H1 (cell line): ENCODE data around the gene QRSL1. TPM values are rescaled to one million over a fixed set of nuclear protein-coding genes. Genes with fewer than 3 reads are reported as not detected.
A peak's percentile ranks its signal among the peaks of the same experiment; 100 is the strongest.

Experiments
- CTCF ChIA-PET: fragments of 300-600 bp; sonication (Branson Sonifier 250); formaldehyde crosslinking; loops from one replicate; lab custom pipeline; 2021; ENCODE audit not compliant: partially characterized antibody; lab: Charles Lee
- POLR2A ChIA-PET: fragments of 300-600 bp; sonication (Branson Sonifier 250); formaldehyde crosslinking; loops from one replicate; lab custom pipeline; 2021; ENCODE audit warnings: inconsistent platforms; ENCODE audit not compliant: partially characterized antibody; lab: Charles Lee
- DNase-seq, 2 experiments: peaks; one replicate each; pipeline versions ENCODE4 v3.0.0 to v3.0.0-alpha.2; 2010 to 2022; ENCODE audit warnings: low spot score in 2 of 2, low read depth in 1 of 2, mixed read lengths in 1 of 2
- FAIRE-seq: peaks from 2 replicates; lab custom pipeline; 2011; peaks lifted over from hg19 to GRCh38; lab: Jason Lieb, UNC
- H2AFZ ChIP-seq: 2 replicates; pipeline ENCODE4 v1.8.1; 2012; ENCODE audit warnings: low read length, inconsistent platforms
- H2AK5ac ChIP-seq: 2 replicates; pipeline ENCODE4 v1.6.1; 2013; ENCODE audit warnings: low read depth, low read length
- H2BK120ac ChIP-seq: replicated peaks from 2 replicates; pipeline ENCODE3; 2013; ENCODE audit warnings: low read depth, low read length, inconsistent platforms
- H2BK12ac ChIP-seq: 2 replicates; pipeline ENCODE4 v1.6.1; 2013; ENCODE audit warnings: low read depth, low read length
- H2BK15ac ChIP-seq: 2 replicates; pipeline ENCODE4 v1.6.1; 2013; ENCODE audit warnings: low read length
- H2BK20ac ChIP-seq: 2 replicates; pipeline ENCODE4 v1.6.1; 2013; ENCODE audit warnings: low read length
- H2BK5ac ChIP-seq: 2 replicates; pipeline ENCODE4 v1.6.1; 2013; ENCODE audit warnings: low read depth, low read length
- H3K14ac ChIP-seq: 2 replicates; pipeline ENCODE4 v1.6.1; 2013; ENCODE audit warnings: inconsistent platforms; ENCODE audit not compliant: insufficient read length
- H3K18ac ChIP-seq: 2 replicates; pipeline ENCODE4 v1.6.1; 2013; ENCODE audit warnings: low read length; ENCODE audit errors: extremely low read depth
- H3K23ac ChIP-seq: 2 replicates; pipeline ENCODE4 v1.6.1; 2013; ENCODE audit warnings: inconsistent platforms; ENCODE audit not compliant: insufficient read length
- H3K23me2 ChIP-seq: 2 replicates; pipeline ENCODE4 v1.6.1; 2013; ENCODE audit warnings: low read depth, low read length
- H3K27ac ChIP-seq: 2 replicates; pipeline ENCODE4 v1.6.1; 2011; ENCODE audit warnings: low read depth, low read length, inconsistent platforms
- H3K27me3 ChIP-seq, 4 experiments: replicated peaks in 1 of 4; 1 replicate in 1 of 4; 2 replicates in 3 of 4; pipeline versions ENCODE4 v1.6.1 to v1.8.1; 2011 to 2013; ENCODE audit warnings: low read length in 3 of 4, mild to moderate bottlenecking in 3 of 4, inconsistent platforms in 2 of 4, mixed read lengths in 2 of 4, moderate library complexity in 1 of 4; ENCODE audit not compliant: control insufficient read depth in 3 of 4, insufficient read depth in 3 of 4; ENCODE audit errors: extremely low read depth in 1 of 4
- H3K36me3 ChIP-seq, 4 experiments: 2 replicates each; pipeline versions ENCODE4 v1.6.1 to v1.8.1; 2011 to 2013; ENCODE audit warnings: mild to moderate bottlenecking in 4 of 4, low read length in 3 of 4, moderate library complexity in 2 of 4, control low read depth in 1 of 4, inconsistent platforms in 1 of 4; ENCODE audit not compliant: insufficient read depth in 4 of 4, control insufficient read depth in 2 of 4
- H3K4ac ChIP-seq: replicated peaks from 2 replicates; pipeline ENCODE3; 2013; ENCODE audit warnings: low read length, low read depth, mixed read lengths, inconsistent platforms; ENCODE audit not compliant: insufficient read length
- H3K4me1 ChIP-seq, 4 experiments: replicated peaks in 1 of 4; 1 replicate in 1 of 4; 2 replicates in 3 of 4; pipeline versions ENCODE4 v1.6.1 to v1.8.1; 2011 to 2013; ENCODE audit warnings: low read length in 3 of 4, inconsistent platforms in 2 of 4, mixed read lengths in 1 of 4; ENCODE audit not compliant: insufficient read depth in 4 of 4, control insufficient read depth in 3 of 4
- H3K4me2 ChIP-seq, 2 experiments: 2 replicates each; pipeline versions ENCODE4 v1.6.1 to v1.8.1; 2011 to 2013; ENCODE audit warnings: low read depth in 2 of 2, low read length in 2 of 2, control low read depth in 1 of 2, inconsistent platforms in 1 of 2, mild to moderate bottlenecking in 1 of 2; ENCODE audit not compliant: insufficient read depth in 1 of 2
- H3K4me3 ChIP-seq, 4 experiments: fragments of 200-600, 300-600 bp in 1 of 4; sonication (generic), shearing (Covaris generic), sonication (Bioruptor Twin) in 1 of 4; 2 replicates each; pipeline versions ENCODE4 v1.5.1 to v1.8.1; 2011 to 2016; ENCODE audit warnings: low read length in 4 of 4, low read depth in 3 of 4, control low read depth in 2 of 4, inconsistent platforms in 2 of 4, mild to moderate bottlenecking in 2 of 4, mixed read lengths in 1 of 4, moderate library complexity in 1 of 4; ENCODE audit not compliant: insufficient read depth in 2 of 4; ENCODE audit errors: extremely low read depth in 1 of 4
- H3K56ac ChIP-seq: replicated peaks from 2 replicates; pipeline ENCODE3; 2013; ENCODE audit warnings: low read depth, mild to moderate bottlenecking, mixed read lengths, low read length, inconsistent platforms; ENCODE audit not compliant: insufficient read length
- H3K79me1 ChIP-seq: 2 replicates; pipeline ENCODE4 v1.6.1; 2013; ENCODE audit warnings: low read depth, low read length, control low read depth
- H3K79me2 ChIP-seq, 2 experiments: 2 replicates each; pipeline versions ENCODE4 v1.6.1 to v1.8.1; 2012 to 2013; ENCODE audit warnings: low read length in 2 of 2, mild to moderate bottlenecking in 2 of 2, inconsistent platforms in 1 of 2; ENCODE audit not compliant: insufficient read depth in 2 of 2, control insufficient read depth in 1 of 2
- H3K9ac ChIP-seq, 4 experiments: replicated peaks in 1 of 4; 1 replicate in 1 of 4; 2 replicates in 3 of 4; pipeline versions ENCODE4 v1.6.1 to v1.8.1; 2011 to 2013; ENCODE audit warnings: low read depth in 3 of 4, low read length in 3 of 4, control low read depth in 2 of 4, mild to moderate bottlenecking in 2 of 4, moderate library complexity in 2 of 4, inconsistent platforms in 1 of 4; ENCODE audit errors: extremely low read depth in 1 of 4
- H3K9me3 ChIP-seq, 2 experiments: 2 replicates each; pipeline versions ENCODE4 v1.6.1 to v1.8.1; 2012 to 2013; ENCODE audit warnings: mild to moderate bottlenecking in 2 of 2, moderate library complexity in 2 of 2, control low read depth in 1 of 2, inconsistent platforms in 1 of 2, low read depth in 1 of 2, low read length in 1 of 2, mixed read lengths in 1 of 2; ENCODE audit not compliant: insufficient read depth in 2 of 2
- H4K20me1 ChIP-seq, 2 experiments: replicated peaks in 1 of 2; 2 replicates each; pipeline versions ENCODE3 to v1.8.1; 2011 to 2013; ENCODE audit warnings: inconsistent platforms in 2 of 2, low read length in 2 of 2, mild to moderate bottlenecking in 1 of 2; ENCODE audit not compliant: insufficient read depth in 2 of 2, control insufficient read depth in 1 of 2
- H4K5ac ChIP-seq: 2 replicates; pipeline ENCODE4 v1.6.1; 2013; ENCODE audit warnings: low read length, low read depth, mixed read lengths, inconsistent platforms; ENCODE audit not compliant: insufficient read length
- H4K8ac ChIP-seq: 2 replicates; pipeline ENCODE4 v1.8.0; 2013; ENCODE audit warnings: mild to moderate bottlenecking, moderate library complexity, low read length, inconsistent platforms; ENCODE audit not compliant: insufficient read depth; ENCODE audit errors: extremely low read depth
- H4K91ac ChIP-seq: replicated peaks from 2 replicates; pipeline ENCODE3; 2013; ENCODE audit warnings: low read length, mixed read lengths, inconsistent platforms; ENCODE audit not compliant: insufficient read length
- MAFK ChIP-seq: IDR thresholded peaks from 2 replicates; pipeline ENCODE4 v1.6.1; 2012; ENCODE audit warnings: low read depth, mild to moderate bottlenecking, improper control_type of control experiment, low read length
- TEAD4 ChIP-seq: IDR thresholded peaks from 2 replicates; pipeline ENCODE4 v1.6.1; 2012; ENCODE audit warnings: low read depth, low read length, inconsistent platforms, mixed read lengths
- WGBS, 2 experiments: shearing (Covaris generic) in 1 of 2; methylation state at CpG; one replicate each; pipeline versions ENCODE4 v1.1.6 to v1.1.7; 2013 to 2015; ENCODE audit warnings: low lambda C conversion rate in 2 of 2, mixed read lengths in 2 of 2, inconsistent platforms in 1 of 2, low coverage in 1 of 2, missing lambda C conversion rate in 1 of 2; ENCODE audit not compliant: insufficient replicate concordance in 2 of 2, insufficient coverage in 1 of 2, insufficient read length in 1 of 2; ENCODE audit errors: extremely low coverage in 1 of 2, missing lambda C conversion rate in 1 of 2; 5-methylcytosine and 5-hydroxymethylcytosine counted together
- polyA plus RNA-seq, 7 experiments: library from polyadenylated mRNA; depleted of rRNA in 3 of 7; stranded (reverse) in 5 of 7; unstranded in 2 of 7; fragments of >200 nt in 5 of 7; fragments of 200-250 nt in 2 of 7; gene quantifications; 1 replicate in 5 of 7; 2 replicates in 1 of 7; 4 replicates in 1 of 7; pipeline versions ENCODE4 v1.2.1 to v1.2.3, GENCODE V29; 2011 to 2013; ENCODE audit warnings: missing spikeins in 2 of 7, mixed read lengths in 2 of 7
- total RNA-seq: library from RNA; stranded (reverse); fragmentation: NEBNext Ultra II Directional; extraction: Animal tissue kit (Norgen Biotek cat#: 25700); gene quantifications from 2 replicates; pipeline ENCODE4 v1.2.1, GENCODE V29; 2021

QRSL1 gene
- total and polyA plus RNA-seq, 2 of the 8 experiments (the other 6 are each of a cell fraction or from before 2014, with no cell fraction given) = 7.8 to 22.2 TPM

- CTCF ChIA-PET = no interaction called here
- TF ChIP-seq TEAD4 (no peak), MAFK (0 out of 2 replicates have a peak, but pooled peaks have one; percentile 17)
- H3K9me3 ChIP-seq = no peaks in the 10 kb centered on the region
- no peak overlapping the region for H3K27ac ChIP-seq
- no peak overlapping the region for H3K56ac ChIP-seq
- POLR2A ChIA-PET = interaction anchor here (0.9 to 1.2 kb wide), 3 partner anchors 9 to 305 kb away, joined by 3 to 4 read pairs (median 3); no protein-coding TSS in a partner anchor
- H2BK12ac ChIP-seq = no peak overlapping the region
- WGBS, 2 experiments = 84% methylated on average over 4 of the region's 4 CpGs; no CpG with 5 or more reads in 1 of the 2 experiments
- peaks cover 0 to 7% (median 5%) of the 10 kb centered on the region in 4 experiments; a peak in 4 of 7 replicates for H3K4me1 ChIP-seq
- no peaks in the 10 kb centered on the region for H3K79me1 ChIP-seq
- no peak overlapping the region for H3K9ac ChIP-seq
- no peak overlapping the region for H2BK20ac ChIP-seq
- peak overlapping the region; percentile 37 for H4K5ac ChIP-seq
- no peak overlapping the region for H3K18ac ChIP-seq
- FAIRE-seq (no peak), DNase-seq (no peak)
- H2AFZ ChIP-seq = no peak overlapping the region
- peak overlapping the region; percentile 45 for H2BK120ac ChIP-seq
- peaks cover 0 to 25% (median 6%) of the 10 kb centered on the region in 4 experiments; a peak in 4 of 8 replicates for H3K36me3 ChIP-seq
- no peaks in the 10 kb centered on the region for H3K79me2 ChIP-seq
- no peak overlapping the region for H3K23ac ChIP-seq
- no peaks in the 10 kb centered on the region for H3K27me3 ChIP-seq
- no peak overlapping the region for H3K14ac ChIP-seq
- H3K4me2 ChIP-seq = 0 out of 4 replicates have a peak overlapping the region, but pooled peaks of 1 of the 2 experiments have one; percentile 20
- H4K8ac ChIP-seq = no peak overlapping the region
- peak overlapping the region in 1 of 4 experiments; percentile 2; a peak in 1 of 8 replicates for H3K4me3 ChIP-seq
- H4K91ac ChIP-seq = no peak overlapping the region
- no peak overlapping the region for H3K4ac ChIP-seq
- H4K20me1 ChIP-seq = no peaks in the 10 kb centered on the region
- no peak overlapping the region for H2BK15ac ChIP-seq
- H3K23me2 ChIP-seq = no peaks in the 10 kb centered on the region
- H2AK5ac ChIP-seq = no peak overlapping the region
- H2BK5ac ChIP-seq = no peak overlapping the region
These were observed 37.6 kb downstream of the QRSL1 start for GRCh38 chr6:106667022-106667402.
